Measurements from ENCODE around the gene SMTN.

GRCh38 chr22:31083923-31084810 lies 3.0 kb downstream of the SMTN start:
- no peak for TF ChIP-seq CTCF (conservative IDR thresholded peaks at IDR 0.05)
- no peak for TF ChIP-seq ZFX (IDR thresholded peaks at IDR 0.05)
